Duodenal mucosa (tissue), 2 donors: Measurements from ENCODE around the gene ASTN2.

Experiments
- H3K27ac ChIP-seq: one replicate; pipeline ENCODE4 v1.7.0; 2013; ENCODE audit warnings: low read depth, low read length
- H3K27me3 ChIP-seq, 2 donors: one replicate each; pipeline ENCODE4 v1.7.0; 2013; ENCODE audit warnings: low read length in 2 of 2, control low read depth in 1 of 2; ENCODE audit not compliant: insufficient read depth in 2 of 2, control insufficient read depth in 1 of 2
- H3K36me3 ChIP-seq, 2 donors: one replicate each; pipeline ENCODE4 v1.7.0; 2013; ENCODE audit warnings: low read length in 2 of 2, control low read depth in 1 of 2; ENCODE audit not compliant: insufficient read depth in 2 of 2, control insufficient read depth in 1 of 2
- H3K4me1 ChIP-seq, 2 donors: one replicate each; pipeline ENCODE4 v1.7.0; 2013; ENCODE audit warnings: low read length in 2 of 2, control low read depth in 1 of 2; ENCODE audit not compliant: insufficient read depth in 2 of 2, control insufficient read depth in 1 of 2
- H3K4me3 ChIP-seq, 2 donors: one replicate each; pipeline ENCODE4 v1.7.0; 2013; ENCODE audit warnings: low read length in 2 of 2, low read depth in 1 of 2
- H3K9ac ChIP-seq, 2 donors: one replicate each; pipeline ENCODE4 v1.7.0; 2013; ENCODE audit warnings: low read length in 2 of 2, low read depth in 1 of 2
- H3K9me3 ChIP-seq, 2 donors: one replicate each; pipeline ENCODE4 v1.7.0; 2013; ENCODE audit warnings: low read length in 2 of 2, control low read depth in 1 of 2; ENCODE audit not compliant: control insufficient read depth in 1 of 2

ASTN2 gene

DNA sequence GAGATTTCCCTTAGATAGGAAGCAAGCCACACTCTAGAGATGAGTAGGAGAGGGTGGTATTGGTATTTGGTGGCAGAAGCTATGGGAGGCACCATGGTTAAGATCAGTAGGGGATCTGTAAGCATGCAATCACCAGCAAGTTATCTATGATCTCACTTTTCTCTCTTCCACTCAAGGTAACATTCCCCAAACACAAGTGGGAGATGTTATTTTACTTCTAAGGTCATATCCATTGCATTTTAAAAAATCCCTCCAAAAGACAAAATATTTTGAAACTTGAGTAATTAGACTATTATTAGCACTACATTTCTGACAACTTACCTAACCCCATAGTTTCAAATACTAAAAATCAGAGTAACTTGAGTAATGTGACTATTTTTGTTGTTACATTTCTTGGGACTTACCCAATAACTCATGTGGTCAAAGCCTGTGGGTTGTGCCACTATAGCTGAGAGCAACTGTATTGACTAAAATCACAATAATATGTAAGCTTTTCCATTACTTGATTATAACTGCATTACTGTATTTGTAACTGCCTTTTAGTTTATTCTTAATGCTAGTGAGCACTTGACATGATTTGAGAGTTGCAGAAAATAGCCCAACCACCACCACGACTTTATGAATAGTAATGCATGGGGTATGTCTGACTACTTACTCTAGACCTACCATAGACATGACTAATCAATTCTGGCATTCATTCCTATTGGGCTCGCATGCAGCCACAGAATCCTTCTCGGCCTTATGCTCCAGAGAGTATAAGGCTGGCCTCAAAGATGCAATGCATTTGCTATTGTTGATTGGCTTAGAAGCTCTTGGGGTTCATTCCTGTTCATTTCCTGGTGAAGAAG is 463.0 kb downstream of the ASTN2 start:
- Histone ChIP-seq H3K4me1 (no peaks in the 10 kb centered on the region), H3K27me3 (no peaks in the 10 kb centered on the region), H3K9me3 (no peaks in the 10 kb centered on the region), H3K9ac (no peak overlapping the region), H3K36me3 (no peaks in the 10 kb centered on the region), H3K4me3 (no peak overlapping the region), H3K27ac (no peak overlapping the region)

GRCh38 chr9:116945817-116946216 is 469.0 kb downstream of the ASTN2 start:
- Histone ChIP-seq H3K27me3 (no peaks in the 10 kb centered on the region), H3K4me1 (no peaks in the 10 kb centered on the region), H3K27ac (no peak overlapping the region), H3K9me3 (no peaks in the 10 kb centered on the region), H3K4me3 (no peak overlapping the region), H3K9ac (no peak overlapping the region), H3K36me3 (no peaks in the 10 kb centered on the region)

- Histone ChIP-seq H3K9me3 (no peaks in the 10 kb centered on the region), H3K27ac (no peak overlapping the region), H3K36me3 (no peaks in the 10 kb centered on the region), H3K27me3 (no peaks in the 10 kb centered on the region), H3K4me3 (no peak overlapping the region), H3K4me1 (no peaks in the 10 kb centered on the region), H3K9ac (no peak overlapping the region)
These were observed 469.9 kb downstream of the ASTN2 start for GRCh38 chr9:116944714-116945534.

DNA sequence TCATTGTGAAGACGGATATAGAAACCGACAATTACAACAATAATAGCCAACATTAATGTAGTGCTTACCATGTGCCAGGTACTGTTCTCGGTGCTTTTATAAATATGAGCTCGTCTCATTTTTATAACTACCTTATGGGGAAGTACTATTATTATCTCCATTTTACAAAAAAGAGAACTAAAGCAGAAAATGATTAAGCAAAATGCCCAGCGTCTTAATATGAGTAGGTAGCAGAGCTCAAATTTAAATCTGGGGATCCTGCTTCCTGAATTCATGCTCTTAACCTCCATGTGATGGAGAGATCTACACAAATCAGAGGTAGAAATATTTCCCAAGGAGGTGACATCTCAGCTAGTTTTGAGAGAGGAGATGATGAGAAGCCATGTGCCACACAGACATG is 470.9 kb downstream of the ASTN2 start:
- Histone ChIP-seq H3K9ac (no peak overlapping the region), H3K4me3 (no peak overlapping the region), H3K36me3 (no peaks in the 10 kb centered on the region), H3K27me3 (no peaks in the 10 kb centered on the region), H3K4me1 (no peaks in the 10 kb centered on the region), H3K27ac (no peak overlapping the region), H3K9me3 (no peaks in the 10 kb centered on the region)

GRCh38 chr9:116942593-116943061 is 472.2 kb downstream of the ASTN2 start:
- H3K27ac ChIP-seq = no peak overlapping the region
- H3K9ac ChIP-seq = no peak overlapping the region
- no peak overlapping the region for H3K4me3 ChIP-seq
- no peaks in the 10 kb centered on the region for H3K4me1 ChIP-seq
- H3K27me3 ChIP-seq = no peaks in the 10 kb centered on the region
- no peaks in the 10 kb centered on the region for H3K36me3 ChIP-seq
- H3K9me3 ChIP-seq = no peaks in the 10 kb centered on the region

GRCh38 chr9:116941266-116941665 is 473.6 kb downstream of the ASTN2 start:
- Histone ChIP-seq H3K36me3 (no peaks in the 10 kb centered on the region), H3K4me3 (no peak overlapping the region), H3K9me3 (no peaks in the 10 kb centered on the region), H3K27ac (no peak overlapping the region), H3K27me3 (no peaks in the 10 kb centered on the region), H3K9ac (no peak overlapping the region), H3K4me1 (no peaks in the 10 kb centered on the region)

GRCh38 chr9:116940614-116941215 is 474.1 kb downstream of the ASTN2 start:
- H3K9ac ChIP-seq = no peak overlapping the region
- H3K36me3 ChIP-seq = no peaks in the 10 kb centered on the region
- H3K27ac ChIP-seq = no peak overlapping the region
- no peaks in the 10 kb centered on the region for H3K27me3 ChIP-seq
- H3K4me3 ChIP-seq = no peak overlapping the region
- no peaks in the 10 kb centered on the region for H3K9me3 ChIP-seq
- no peaks in the 10 kb centered on the region for H3K4me1 ChIP-seq

GRCh38 chr9:116939614-116940013 is 475.2 kb downstream of the ASTN2 start:
- no peak overlapping the region for H3K4me3 ChIP-seq
- no peak overlapping the region for H3K9ac ChIP-seq
- no peaks in the 10 kb centered on the region for H3K27me3 ChIP-seq
- no peaks in the 10 kb centered on the region for H3K9me3 ChIP-seq
- H3K4me1 ChIP-seq = no peaks in the 10 kb centered on the region
- H3K36me3 ChIP-seq = no peaks in the 10 kb centered on the region
- H3K27ac ChIP-seq = no peak overlapping the region

GRCh38 chr9:116939161-116939560 is 475.7 kb downstream of the ASTN2 start:
- no peak overlapping the region for H3K27ac ChIP-seq

GRCh38 chr9:116937361-116937760 is 477.5 kb downstream of the ASTN2 start:
- H3K9ac ChIP-seq = no peak overlapping the region
- no peaks in the 10 kb centered on the region for H3K27me3 ChIP-seq
- no peaks in the 10 kb centered on the region for H3K9me3 ChIP-seq
- no peaks in the 10 kb centered on the region for H3K36me3 ChIP-seq
- no peaks in the 10 kb centered on the region for H3K4me1 ChIP-seq
- H3K4me3 ChIP-seq = no peak overlapping the region
- no peak overlapping the region for H3K27ac ChIP-seq

More at GRCh38 chr9:116939161-116939560, 475.7 kb downstream of the ASTN2 start:
- Histone ChIP-seq H3K9ac (no peak overlapping the region), H3K9me3 (no peaks in the 10 kb centered on the region), H3K36me3 (no peaks in the 10 kb centered on the region), H3K4me1 (no peaks in the 10 kb centered on the region), H3K27me3 (no peaks in the 10 kb centered on the region), H3K4me3 (no peak overlapping the region)
